ENCODE results near the gene APOF.

APOF gene

DNA sequence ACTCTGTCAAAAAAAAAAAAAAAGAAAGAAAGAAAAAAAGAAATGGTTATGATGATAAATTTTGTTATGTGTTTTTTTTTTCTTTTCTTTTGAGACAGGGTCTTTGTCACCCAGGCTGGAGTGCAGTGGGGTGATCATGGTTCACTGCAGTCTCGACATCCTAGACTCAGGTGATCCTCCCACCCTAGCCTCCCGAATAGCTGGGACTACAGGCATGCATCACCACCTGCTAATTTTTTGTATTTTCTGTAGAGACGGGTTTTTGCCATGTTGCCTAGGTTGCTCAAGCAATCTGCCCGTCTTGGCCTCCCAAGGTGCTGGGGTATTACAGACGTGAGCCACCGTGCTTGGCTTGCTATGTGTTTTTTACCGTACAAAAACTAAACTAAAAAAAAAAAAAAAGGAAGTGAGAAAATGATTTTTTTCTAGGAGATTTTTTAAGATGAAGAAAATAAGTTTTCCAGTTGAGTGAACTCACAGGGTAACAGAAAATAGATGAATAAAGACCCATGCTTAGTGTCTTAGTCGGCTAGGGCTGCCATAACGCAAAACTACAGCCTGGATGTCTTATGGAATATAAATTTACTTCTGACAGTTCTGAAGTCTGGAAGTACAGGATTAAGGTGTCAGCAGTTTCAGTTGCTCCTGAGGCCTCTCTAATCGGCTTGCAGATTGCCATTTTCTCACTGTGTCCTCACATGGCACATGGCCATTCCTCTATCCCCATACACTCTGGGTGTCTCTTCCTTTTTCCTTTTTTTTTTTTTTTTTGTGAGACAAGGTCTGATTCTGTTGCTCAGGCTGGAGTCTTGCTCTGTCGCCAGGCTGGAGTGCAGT, 13.2 kb upstream of the APOF start:
- TF ChIP-seq GATA3 (IDR thresholded peaks at IDR 0.05; ENCODE audit: low read depth, low read length): no peak
- no peak for TF ChIP-seq GATA2 (IDR thresholded peaks at IDR 0.05; ENCODE audit: low read depth, low read length)

- TF ChIP-seq GATA3 (IDR thresholded peaks at IDR 0.05; ENCODE audit: low read depth, low read length) (no peak), GATA2 (IDR thresholded peaks at IDR 0.05; ENCODE audit: low read depth, low read length) (no peak)
Observed at GRCh38 chr12:56374726-56375597, 12.3 kb upstream of the APOF start.

- no peak for TF ChIP-seq GATA2 (IDR thresholded peaks at IDR 0.05; ENCODE audit: low read depth, low read length)
- TF ChIP-seq GATA3 (IDR thresholded peaks at IDR 0.05; ENCODE audit: low read depth, low read length): no peak
Observed at GRCh38 chr12:56373515-56373914, 10.9 kb upstream of the APOF start.

DNA sequence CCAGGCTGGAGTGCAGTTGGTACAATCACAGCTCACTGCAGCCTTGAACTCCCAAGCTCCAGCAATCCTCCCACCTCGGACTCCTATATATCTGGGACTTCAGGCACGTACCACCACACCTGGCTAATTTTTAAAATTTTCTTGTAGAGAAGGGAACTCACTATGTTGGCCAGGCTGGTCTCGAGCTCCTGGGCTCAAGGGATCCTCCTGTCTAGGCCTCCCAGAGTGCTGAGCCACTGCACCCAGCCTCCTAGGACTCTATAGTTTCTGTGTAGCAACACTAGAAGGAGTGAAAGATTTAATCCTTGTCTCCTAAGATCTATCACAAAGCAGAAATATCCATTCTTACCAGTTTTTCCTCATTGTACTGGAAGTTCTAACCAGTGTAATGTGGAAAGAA, 4.3 kb upstream of the APOF start:
- TF ChIP-seq GATA2 (IDR thresholded peaks at IDR 0.05; ENCODE audit: low read depth, low read length): no peak
- no peak for TF ChIP-seq GATA3 (IDR thresholded peaks at IDR 0.05; ENCODE audit: low read depth, low read length)

GRCh38 chr12:56361487-56362129, 1.0 kb downstream of the APOF start:
- TF ChIP-seq GATA3 (IDR thresholded peaks at IDR 0.05; ENCODE audit: low read depth, low read length) (no peak), GATA2 (IDR thresholded peaks at IDR 0.05; ENCODE audit: low read depth, low read length) (no peak)

GRCh38 chr12:56359851-56360767, 2.5 kb downstream of the APOF start, which contains the start of gene STAT2:
Gene STAT2, minus strand, starts transcription at chr12:56360107. Its CDS starts 3,536 bp downstream, at chr12:56356571.
- TF ChIP-seq GATA3 (IDR thresholded peaks at IDR 0.05; ENCODE audit: low read depth, low read length) (no peak), GATA2 (IDR thresholded peaks at IDR 0.05; ENCODE audit: low read depth, low read length) (no peak)

DNA sequence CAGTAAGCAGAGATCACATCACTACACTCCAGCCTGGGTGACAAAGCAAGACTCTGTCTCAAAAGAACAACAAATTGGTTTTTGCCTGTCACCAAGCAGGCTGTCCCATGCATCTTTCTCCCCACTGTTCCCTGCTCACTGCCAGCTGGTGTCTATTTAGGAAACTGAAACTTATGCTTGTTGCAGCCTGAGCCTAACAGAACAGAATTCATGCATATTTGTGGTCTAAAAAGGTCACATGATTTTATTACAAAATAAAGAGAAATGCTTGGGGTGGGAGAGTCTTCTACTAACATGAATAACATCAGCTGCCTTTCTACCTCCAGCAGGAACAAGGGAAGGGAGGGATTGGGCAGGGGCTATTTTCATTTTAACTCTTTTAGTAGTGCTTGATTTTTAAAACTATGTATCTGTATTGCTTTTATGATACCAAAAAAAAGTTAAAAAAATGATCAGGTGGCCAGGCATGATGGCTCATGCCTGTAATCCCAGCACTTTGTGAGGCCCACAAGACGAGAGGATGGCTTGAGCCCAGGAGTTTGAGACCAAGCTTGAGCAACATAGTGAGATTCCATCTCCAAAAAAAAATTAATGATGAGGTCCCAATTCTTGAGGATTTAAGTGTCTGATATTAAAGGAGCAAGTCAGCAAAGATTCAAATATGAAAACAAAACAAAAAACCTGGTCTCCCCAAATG, 3.7 kb downstream of the APOF start:
- TF ChIP-seq GATA3 (IDR thresholded peaks at IDR 0.05; ENCODE audit: low read depth, low read length) (no peak), GATA2 (IDR thresholded peaks at IDR 0.05; ENCODE audit: low read depth, low read length) (no peak)

DNA sequence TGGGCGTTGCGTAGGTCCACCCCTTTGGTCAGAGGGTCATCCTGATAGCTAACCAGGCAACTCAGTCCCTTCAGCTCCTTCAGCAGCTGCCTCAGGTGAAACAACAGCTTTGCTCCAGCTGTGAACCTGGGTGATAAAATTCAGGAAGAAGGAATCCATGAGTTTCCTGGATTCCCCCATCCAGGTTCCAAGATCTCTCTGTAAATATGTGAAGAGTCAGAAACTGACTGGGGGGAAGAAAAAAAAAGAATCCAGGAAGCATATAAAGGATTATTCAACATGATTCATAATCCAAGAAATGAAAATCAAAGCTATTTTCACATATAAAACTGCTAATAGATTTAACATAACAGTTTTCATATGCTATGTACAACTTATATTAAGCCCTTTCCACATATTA, 11.3 kb downstream of the APOF start:
- TF ChIP-seq GATA3 (IDR thresholded peaks at IDR 0.05; ENCODE audit: low read depth, low read length) (no peak), GATA2 (IDR thresholded peaks at IDR 0.05; ENCODE audit: low read depth, low read length) (no peak)

- TF ChIP-seq GATA3 (IDR thresholded peaks at IDR 0.05; ENCODE audit: low read depth, low read length): no peak
- TF ChIP-seq GATA2 (IDR thresholded peaks at IDR 0.05; ENCODE audit: low read depth, low read length): no peak
Observed at GRCh38 chr12:56350662-56351061, 12.0 kb downstream of the APOF start.

DNA sequence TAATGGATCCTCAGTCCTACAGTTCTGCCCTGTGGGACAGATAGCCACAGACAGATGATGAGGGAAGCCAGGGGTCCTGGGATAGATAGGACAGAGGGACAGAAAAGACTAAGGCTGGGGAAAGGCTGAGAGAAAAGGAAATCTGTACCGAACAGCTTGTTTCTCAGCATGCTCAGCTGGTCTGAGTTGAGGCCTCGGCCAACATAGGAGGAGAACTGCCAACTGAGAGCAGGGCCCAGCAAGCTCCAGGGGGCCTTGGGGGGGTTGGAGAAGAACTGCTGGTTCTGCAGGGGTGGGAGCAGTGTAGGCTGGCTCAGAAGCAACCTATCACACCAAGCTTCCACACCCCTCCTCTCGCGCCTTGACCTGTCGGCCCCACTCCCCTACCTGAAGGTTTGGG, 13.9 kb downstream of the APOF start:
- no peak for TF ChIP-seq GATA3 (IDR thresholded peaks at IDR 0.05; ENCODE audit: low read depth, low read length)
- TF ChIP-seq GATA2 (IDR thresholded peaks at IDR 0.05; ENCODE audit: low read depth, low read length): no peak

DNA sequence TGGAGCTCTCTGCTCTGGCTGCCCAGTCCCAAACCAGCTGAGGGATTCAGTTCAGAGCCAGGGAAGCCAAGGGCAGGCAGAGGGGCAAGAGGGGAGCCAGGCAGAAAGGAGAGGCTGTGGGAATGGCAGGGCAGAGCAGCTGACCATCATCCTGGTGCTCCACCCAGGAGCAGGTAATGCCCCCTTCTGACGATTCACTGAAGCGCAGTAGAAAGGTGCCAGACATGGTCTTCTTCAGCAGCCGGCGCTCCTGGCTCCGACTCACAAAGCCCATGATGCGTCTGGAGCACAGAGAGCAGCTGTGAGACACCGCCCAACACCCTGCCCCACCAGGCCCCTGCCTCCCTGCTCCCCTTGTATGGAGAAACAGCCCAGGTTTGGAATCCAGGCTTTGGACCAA, 16.0 kb downstream of the APOF start:
- no peak for TF ChIP-seq GATA2 (IDR thresholded peaks at IDR 0.05; ENCODE audit: low read depth, low read length)
- TF ChIP-seq GATA3 (IDR thresholded peaks at IDR 0.05; ENCODE audit: low read depth, low read length): no peak

DNA sequence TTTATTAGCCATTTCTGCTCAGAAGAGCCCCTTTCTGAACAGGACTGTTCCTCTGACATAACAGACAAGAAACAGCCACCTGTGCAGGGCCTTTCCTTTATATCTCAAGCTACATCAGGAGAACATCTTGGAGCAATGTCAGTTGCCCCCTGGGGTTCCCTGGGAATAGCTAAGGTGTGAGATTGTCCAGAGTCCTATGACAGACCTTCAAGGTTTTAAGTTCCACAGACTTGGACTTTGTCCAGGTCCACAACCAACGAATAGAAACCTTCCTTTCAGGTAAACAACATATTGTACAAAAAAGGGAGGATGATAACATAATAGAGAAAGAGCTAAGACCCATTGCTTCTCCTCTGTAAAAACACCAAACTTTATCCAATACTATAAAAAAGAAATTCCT, 21.0 kb downstream of the APOF start:
- TF ChIP-seq GATA3 (IDR thresholded peaks at IDR 0.05; ENCODE audit: low read depth, low read length): no peak
- no peak for TF ChIP-seq GATA2 (IDR thresholded peaks at IDR 0.05; ENCODE audit: low read depth, low read length)

GRCh38 chr12:56339158-56339422, 23.6 kb downstream of the APOF start:
- TF ChIP-seq GATA2 (IDR thresholded peaks at IDR 0.05; ENCODE audit: low read depth, low read length) (no peak), GATA3 (IDR thresholded peaks at IDR 0.05; ENCODE audit: low read depth, low read length) (no peak)

Data from SH-SY5Y (cell line).